ENCODE measurements around the gene LDLRAP1. TPM values are rescaled to one million over a fixed set of nuclear protein-coding genes. Genes with fewer than 3 reads are reported as not detected.

The LDLRAP1 gene
- total and polyA plus RNA-seq, 8 donors, result 10.6 to 73.7 (median 17.6) TPM; not detected in 1

DNA sequence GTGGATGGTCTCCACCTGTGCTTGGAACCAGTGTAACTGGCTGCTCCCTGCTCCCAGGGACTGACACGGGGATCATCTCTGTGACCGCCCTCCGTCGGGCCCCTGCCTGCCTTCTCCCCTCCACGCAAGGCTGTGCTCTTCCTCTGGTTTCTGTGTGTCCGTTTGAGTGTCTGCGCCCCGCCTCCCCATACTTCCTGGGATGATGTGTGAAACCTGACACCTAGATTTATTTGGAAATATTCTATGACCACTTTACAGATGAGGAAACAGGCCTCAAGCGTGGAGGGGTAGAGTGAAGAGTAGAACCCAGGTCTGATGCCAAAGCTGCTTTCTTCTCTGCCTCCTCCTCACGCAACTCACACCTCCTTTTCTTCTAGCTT is 24.3 kb downstream of the LDLRAP1 start:
- Histone ChIP-seq H3K27me3 (no peaks in the 10 kb centered on the region), H3K4me3 (no peak overlapping the region), H3K9me3 (no peaks in the 10 kb centered on the region), H3K27ac (peak overlapping the region in 4 of 5 donors; percentile 72 to 90 (median 84)), H3K4me1 (peaks cover 34 to 54% (median 45%) of the 10 kb centered on the region in 4 donors), H3K36me3 (peaks cover 0 to 36% (median 26%) of the 10 kb centered on the region in 4 donors)
- DNase-seq, result no peak
- TF ChIP-seq POLR2AphosphoS5 (IDR thresholded peaks at IDR 0.05) (no peak), EP300 (IDR thresholded peaks at IDR 0.05) (no peak), POLR2A (IDR thresholded peaks at IDR 0.05) (no peak)
- TF ChIP-seq, protein P1, sequence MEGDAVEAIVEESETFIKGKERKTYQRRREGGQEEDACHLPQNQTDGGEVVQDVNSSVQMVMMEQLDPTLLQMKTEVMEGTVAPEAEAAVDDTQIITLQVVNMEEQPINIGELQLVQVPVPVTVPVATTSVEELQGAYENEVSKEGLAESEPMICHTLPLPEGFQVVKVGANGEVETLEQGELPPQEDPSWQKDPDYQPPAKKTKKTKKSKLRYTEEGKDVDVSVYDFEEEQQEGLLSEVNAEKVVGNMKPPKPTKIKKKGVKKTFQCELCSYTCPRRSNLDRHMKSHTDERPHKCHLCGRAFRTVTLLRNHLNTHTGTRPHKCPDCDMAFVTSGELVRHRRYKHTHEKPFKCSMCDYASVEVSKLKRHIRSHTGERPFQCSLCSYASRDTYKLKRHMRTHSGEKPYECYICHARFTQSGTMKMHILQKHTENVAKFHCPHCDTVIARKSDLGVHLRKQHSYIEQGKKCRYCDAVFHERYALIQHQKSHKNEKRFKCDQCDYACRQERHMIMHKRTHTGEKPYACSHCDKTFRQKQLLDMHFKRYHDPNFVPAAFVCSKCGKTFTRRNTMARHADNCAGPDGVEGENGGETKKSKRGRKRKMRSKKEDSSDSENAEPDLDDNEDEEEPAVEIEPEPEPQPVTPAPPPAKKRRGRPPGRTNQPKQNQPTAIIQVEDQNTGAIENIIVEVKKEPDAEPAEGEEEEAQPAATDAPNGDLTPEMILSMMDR (IDR thresholded peaks at IDR 0.05), result no peak
- intact Hi-C loops (cut with DNase I; ENCODE audit: low total_unique reads), result no loop called here
- WGBS, 5 donors, result 69 to 82% (median 74%) methylated on average over 9 to 10 of the region's 10 CpGs

DNA sequence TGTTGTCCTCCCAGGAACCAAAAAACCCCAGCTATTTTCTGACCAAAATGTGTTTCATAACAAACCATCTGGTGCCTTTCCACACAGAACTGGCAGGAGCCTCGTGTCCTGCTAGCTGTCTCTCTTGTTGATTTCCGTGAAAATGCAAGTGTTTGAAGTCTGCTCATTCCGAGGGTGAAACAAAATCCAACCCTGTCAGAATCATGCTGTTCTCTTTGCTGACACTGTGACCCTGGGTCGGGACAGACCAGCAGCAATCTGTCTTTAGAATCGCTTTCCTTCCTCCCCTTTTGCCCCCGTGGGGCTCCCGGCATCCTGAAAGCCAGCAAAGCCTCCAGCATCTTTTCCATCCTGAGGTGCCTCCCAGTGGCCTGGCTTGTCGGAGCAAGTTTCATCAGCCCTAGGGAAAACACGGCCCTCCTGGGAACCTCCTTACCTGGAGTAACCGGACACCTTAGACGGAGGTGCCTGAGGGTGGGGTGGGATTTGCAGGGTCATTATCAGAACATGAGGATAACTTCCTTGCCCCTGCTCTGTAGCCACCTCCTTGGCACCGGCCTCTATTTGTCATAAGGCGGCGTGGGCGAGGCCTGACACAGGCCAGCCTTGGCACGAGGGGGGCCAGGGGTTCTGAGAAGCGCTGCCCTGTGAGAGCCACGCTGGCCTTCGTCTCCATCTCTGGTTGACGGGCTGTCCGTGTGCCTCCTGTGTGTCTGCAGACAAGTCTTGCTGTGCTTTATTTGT is 24.9 kb downstream of the LDLRAP1 start:
- H3K4me3 ChIP-seq, result no peak overlapping the region
- peaks cover 38 to 57% (median 50%) of the 10 kb centered on the region in 4 donors for H3K4me1 ChIP-seq
- no peaks in the 10 kb centered on the region for H3K27me3 ChIP-seq
- peak; percentile 43 to 74 for DNase-seq
- 26 to 39% (median 35%) methylated on average over 19 to 21 of the region's 21 CpGs for WGBS, 5 donors
- peak overlapping the region; percentile 7 to 90 (median 84) for H3K27ac ChIP-seq
- intact Hi-C loops (cut with DNase I; ENCODE audit: low total_unique reads), result no loop called here
- no peaks in the 10 kb centered on the region for H3K9me3 ChIP-seq
- TF ChIP-seq POLR2AphosphoS5 (IDR thresholded peaks at IDR 0.05), result peak; percentile 25 to 68 (median 32)
- TF ChIP-seq, protein P1 (IDR thresholded peaks at IDR 0.05), result no peak
- peaks cover 0 to 31% (median 23%) of the 10 kb centered on the region in 4 donors for H3K36me3 ChIP-seq

DNA sequence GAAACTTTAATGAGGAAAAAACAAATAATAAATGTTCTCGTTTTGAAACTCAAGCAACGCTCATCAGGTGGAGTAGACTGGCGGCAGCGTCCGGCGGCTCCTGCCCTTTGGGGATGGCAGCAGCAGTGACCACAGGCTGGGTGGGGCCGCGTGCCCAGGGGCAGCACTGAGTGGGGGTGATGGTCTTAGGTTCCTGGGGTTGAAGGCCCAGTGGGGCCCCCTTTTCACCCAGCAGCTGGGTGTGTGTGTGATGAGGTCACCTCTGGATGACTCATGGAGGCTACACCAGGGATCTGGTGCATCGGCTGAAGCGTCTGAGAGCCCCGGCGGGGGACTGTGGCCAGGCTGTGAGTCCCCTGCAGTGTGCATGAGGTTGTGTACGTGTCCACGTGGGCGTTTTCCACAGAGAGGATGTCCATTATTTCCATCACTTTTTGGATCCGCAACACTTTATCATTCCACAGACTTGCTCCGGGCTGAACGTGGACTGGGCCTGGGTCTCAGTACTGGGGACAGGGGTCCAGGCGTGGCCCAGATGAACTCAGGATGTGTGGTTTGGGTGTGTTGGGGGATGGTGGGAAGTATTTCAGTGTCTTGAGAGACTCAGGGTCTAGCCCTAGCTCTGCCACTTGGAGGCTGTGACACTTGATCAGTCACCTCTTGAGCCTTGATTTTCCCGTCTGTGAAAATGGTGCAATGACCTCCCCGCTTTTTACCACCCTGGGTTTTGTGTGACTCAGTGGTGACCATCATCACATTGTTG is 25.6 kb downstream of the LDLRAP1 start:
- H3K9me3 ChIP-seq, result no peaks in the 10 kb centered on the region
- H3K4me3 ChIP-seq, result no peak overlapping the region
- H3K36me3 ChIP-seq, result peaks cover 0 to 23% (median 16%) of the 10 kb centered on the region in 4 donors
- intact Hi-C loops (cut with DNase I; ENCODE audit: low total_unique reads), result no loop called here
- TF ChIP-seq, protein P1 (IDR thresholded peaks at IDR 0.05), result no peak
- TF ChIP-seq EP300 (IDR thresholded peaks at IDR 0.05) (no peak), POLR2A (IDR thresholded peaks at IDR 0.05) (no peak), POLR2AphosphoS5 (IDR thresholded peaks at IDR 0.05) (no peak)
- no peaks in the 10 kb centered on the region for H3K27me3 ChIP-seq
- no peak for DNase-seq
- H3K27ac ChIP-seq, result peak overlapping the region in 4 of 5 donors; percentile 72 to 90 (median 84)
- WGBS, 5 donors, result 61 to 74% (median 70%) methylated on average over 14 to 21 of the region's 21 CpGs
- peaks cover 45 to 65% (median 57%) of the 10 kb centered on the region in 4 donors for H3K4me1 ChIP-seq

DNA sequence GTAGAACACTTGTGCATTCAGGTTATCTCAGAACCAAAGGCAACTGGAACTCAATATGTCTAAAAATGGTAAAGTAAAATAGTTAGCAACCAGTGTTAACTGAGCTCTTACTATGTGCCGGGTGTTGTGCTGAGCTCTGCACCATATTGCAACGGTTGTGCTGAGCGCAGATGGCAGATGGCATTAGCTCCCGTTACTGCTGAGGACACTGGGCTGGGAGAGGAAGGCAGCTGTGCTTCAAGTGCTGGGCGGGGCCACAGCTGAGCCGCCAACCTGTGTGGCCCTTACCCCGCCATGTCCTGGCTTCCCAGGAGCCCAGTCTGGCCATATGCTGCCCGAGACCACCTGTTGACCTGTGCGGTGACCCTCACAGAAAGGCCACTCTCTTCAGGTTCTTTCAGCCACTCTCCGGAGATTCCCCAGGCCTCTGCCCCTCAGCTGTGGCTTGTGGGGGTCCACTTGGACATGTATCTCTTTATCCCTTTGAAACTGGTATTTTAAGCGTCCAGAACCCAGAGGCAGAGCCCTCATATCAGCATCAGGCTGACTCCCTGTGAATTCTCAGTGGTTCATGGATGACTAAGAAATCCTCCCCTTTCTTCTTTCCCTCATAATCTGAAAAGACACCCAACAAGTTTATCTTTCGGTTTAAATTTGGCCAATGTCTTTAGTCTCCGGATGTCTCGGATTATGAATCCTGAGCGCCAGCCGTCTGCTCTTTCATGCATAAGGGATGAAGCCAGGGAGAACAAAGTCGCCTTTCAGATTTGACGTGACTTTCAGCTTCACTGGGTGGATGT is 26.4 kb downstream of the LDLRAP1 start:
- H3K36me3 ChIP-seq, result peaks cover 0 to 15% (median 8%) of the 10 kb centered on the region in 4 donors
- no peak overlapping the region for H3K4me3 ChIP-seq
- intact Hi-C loops (cut with DNase I; ENCODE audit: low total_unique reads), result no loop called here
- TF ChIP-seq POLR2A (IDR thresholded peaks at IDR 0.05), result no peak
- no peak for TF ChIP-seq POLR2AphosphoS5 (IDR thresholded peaks at IDR 0.05)
- no peak for TF ChIP-seq EP300 (IDR thresholded peaks at IDR 0.05)
- 76 to 85% (median 78%) methylated on average over 17 to 18 of the region's 18 CpGs for WGBS, 5 donors
- no peak for DNase-seq
- no peaks in the 10 kb centered on the region for H3K9me3 ChIP-seq
- no peaks in the 10 kb centered on the region for H3K27me3 ChIP-seq
- peaks cover 45 to 67% (median 59%) of the 10 kb centered on the region in 4 donors for H3K4me1 ChIP-seq
- peak overlapping the region in 3 of 5 donors; percentile 84 to 90 (median 85) for H3K27ac ChIP-seq
